ENCODE data around the gene SGIP1. TPM values are rescaled to one million over a fixed set of nuclear protein-coding genes. Genes with fewer than 3 reads are reported as not detected.
"Not testable (repeated sequence)": the region's sequence is repeated elsewhere in the genome, so short reads cannot be mapped to it uniquely, and the experiment has no call there.

The SGIP1 gene
- total RNA-seq, 1 experiment from 2014 or later = 0.34 TPM

DNA sequence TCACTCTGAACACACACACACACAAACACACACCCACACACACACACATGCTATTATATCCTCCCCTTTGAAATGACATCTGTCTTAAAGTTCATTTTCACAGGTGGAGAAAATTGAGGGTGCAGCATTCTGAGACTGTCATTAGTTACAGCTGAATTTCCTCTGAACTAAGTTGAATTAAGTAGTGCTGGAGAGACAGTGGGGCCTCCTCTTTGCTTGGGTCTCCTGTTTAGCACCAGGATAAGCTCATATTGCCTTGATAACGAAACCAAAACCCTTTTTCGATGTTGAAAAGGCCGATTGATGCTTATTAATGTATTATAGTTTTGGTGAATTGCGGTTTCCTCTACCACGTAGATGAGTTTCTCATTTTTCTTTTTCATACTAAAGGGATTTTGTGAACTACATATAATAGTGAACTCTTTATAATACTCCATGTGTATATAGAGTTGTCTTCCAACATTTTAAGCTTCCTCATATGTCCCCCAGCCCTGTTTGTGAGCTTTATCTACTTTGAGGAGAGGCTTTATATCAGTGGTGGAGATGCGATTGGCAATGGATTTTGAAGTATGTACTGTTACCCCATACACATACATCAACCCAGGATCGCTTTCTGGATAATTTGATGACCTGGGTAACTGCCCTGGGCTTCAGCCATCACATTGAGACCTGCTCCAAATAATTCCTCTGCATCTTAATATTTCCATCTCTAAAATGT lies 235.7 kb downstream of the SGIP1 start:
- peak; percentile 18 for DNase-seq (ENCODE audit: low spot score)

DNA sequence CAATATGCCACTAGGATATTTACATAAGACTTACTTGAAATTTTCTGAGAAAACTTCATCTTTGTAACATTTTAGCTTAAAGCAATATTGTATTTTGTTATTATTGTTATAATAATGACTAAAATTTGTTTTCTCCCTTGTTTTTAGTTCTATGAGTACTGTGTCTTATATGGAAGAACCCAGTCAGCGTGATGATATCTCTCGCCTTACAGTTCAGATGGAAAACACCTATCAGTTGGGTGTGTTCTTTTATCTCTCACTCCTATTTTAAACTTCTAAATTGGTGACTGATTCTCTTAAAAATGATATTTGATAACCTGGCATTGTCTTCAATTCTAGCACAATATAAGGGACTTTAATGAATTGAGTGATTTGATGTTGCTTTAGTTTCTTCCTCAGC lies 236.3 kb downstream of the SGIP1 start:
- DNase-seq (ENCODE audit: low spot score) = no peak

DNA sequence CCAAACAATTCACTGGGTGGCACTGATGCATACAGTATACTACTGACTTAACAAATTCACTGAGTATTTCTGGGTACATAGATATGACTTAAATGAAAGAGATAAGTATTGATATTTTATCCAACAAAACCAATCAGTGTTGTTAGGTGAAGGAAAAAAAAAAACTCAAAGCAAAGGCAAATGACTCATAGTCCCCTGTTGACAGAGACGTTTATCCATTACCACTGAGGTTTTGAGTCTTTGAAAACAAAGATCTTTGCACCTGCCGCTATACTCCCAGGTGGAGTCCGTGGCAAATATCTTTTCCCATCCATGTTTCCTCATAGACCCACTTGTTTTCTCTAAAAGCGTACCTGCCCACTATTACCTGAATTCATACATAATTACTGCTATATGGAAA lies 236.7 kb downstream of the SGIP1 start:
- no peak for DNase-seq (ENCODE audit: low spot score)

DNA sequence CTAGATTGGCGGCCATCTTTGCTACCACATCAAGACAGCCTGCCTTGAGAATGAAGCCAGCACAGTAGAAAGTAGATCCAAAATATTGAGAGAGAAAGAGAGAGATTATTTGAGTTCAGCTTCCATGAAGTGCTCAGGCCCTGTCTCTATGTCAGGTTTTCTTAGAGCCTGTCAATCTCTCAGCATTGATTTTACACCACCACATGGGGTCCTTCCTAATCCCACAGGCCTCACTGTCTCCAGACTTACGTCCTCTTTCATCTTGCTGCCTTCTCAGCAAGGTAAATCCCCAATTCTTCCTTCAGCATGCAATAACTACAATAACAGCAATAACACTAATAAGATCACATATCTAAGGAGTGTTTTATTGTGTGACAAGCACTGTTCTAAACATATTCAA lies 239.3 kb downstream of the SGIP1 start:
- no peak for DNase-seq (ENCODE audit: low spot score)

DNA sequence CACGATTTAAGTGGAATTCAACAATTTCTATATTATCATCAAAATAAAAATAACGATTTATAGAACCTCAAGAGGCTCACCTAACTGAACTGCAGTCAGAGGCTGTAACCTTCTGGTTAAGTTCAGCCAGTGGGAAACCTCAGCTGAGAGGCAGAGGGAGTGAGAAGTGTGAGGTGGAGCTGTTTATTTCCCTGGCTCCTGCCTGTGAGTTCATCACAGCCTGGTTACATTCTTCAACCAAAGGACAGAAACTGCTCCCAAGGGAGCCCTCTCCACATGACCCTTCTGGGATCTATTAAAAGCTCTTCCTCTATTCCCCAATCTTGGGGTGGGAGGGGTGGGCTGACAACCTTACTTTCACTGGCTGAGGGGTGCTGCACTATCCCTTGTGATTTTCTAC lies 240.5 kb downstream of the SGIP1 start:
- DNase-seq (ENCODE audit: low spot score) = no peak

GRCh38 chr1:66775646-66776045 lies 241.7 kb downstream of the SGIP1 start:
- no peak for DNase-seq (ENCODE audit: low spot score)

DNA sequence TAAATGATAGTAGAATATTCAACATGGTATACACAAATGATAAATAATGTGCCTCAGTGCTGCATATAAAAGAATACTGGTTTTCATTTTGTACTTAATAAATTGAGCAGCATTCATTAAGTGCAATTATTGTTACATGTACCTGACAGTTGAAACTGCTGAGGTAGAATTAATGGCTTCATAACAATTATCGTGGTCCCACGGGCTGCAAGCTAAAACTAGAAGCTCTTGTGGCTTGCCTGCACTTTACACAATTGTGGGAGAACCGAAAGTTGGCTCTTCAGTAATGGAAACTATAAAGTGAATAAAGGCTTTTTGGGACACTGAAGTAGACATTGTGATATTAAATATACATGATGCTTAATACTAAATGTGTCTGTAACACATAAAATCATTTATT lies 243.9 kb downstream of the SGIP1 start:
- no peak for DNase-seq (ENCODE audit: low spot score)

DNA sequence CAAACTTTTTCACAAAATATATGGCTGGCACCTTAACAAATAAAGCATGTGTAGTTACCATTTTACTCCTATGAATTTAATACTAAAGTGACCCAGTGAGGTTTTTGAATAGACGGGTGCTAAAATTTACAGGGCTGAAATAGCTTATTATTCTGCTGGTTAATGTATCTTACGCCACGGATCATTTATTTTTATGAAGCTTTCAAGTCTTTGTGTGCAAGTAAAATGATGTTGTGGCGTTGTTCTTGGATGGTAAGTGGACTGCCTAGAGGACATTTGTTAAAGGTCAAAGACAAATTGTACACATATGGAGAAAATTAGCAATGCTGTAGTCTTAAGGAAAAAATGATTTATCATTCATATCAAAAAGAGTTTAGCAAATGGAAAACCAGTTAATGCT lies 244.3 kb downstream of the SGIP1 start:
- no peak for DNase-seq (ENCODE audit: low spot score)

GRCh38 chr1:66778969-66779368 lies 245.0 kb downstream of the SGIP1 start:
- DNase-seq (ENCODE audit: low spot score) = no peak

DNA sequence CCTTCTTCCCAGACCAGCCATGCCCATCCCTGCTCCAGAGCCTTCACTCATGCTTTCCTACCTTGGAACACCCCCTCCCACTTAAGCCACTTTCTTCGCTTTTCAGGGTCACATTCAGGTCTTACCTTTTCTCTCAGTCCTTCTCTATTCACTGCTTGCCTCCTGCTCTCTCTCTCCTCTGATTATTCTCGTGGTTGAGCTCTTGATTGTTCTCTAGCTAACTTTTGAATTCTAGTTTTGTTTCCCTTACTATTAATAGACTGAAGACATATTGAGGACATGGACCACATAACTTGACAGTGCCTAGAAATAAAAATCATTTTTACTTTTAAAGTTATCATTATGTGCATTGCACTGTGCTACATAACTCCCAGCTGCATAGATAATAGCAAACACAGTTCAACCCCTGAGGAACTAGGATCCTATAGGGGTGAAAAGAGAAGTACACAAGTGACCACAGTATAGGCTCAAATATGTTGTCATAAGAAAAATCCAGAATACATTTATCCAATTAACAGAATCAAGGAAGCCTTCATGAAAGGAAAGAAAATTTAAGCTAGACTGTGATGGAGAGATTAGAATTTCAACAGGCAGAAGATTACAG lies 245.6 kb downstream of the SGIP1 start:
- no peak for DNase-seq (ENCODE audit: low spot score)

DNA sequence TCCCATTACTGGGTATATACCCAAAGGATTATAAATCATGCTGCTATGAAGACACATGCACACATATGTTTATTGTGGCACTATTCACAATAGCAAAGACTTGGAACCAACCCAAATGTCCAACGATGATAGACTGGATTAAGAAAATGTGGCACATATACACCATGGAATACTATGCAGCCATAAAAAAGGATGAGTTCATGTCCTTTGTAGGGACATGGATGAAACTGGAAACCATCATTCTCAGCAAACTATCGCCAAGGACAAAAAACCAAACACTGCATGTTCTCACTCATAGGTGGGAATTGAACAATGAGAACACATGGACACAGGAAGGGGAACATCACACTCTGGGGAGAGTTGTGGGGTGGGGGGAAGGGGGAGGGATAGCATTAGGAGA lies 251.8 kb downstream of the SGIP1 start:
- not testable (repeated sequence) for DNase-seq (ENCODE audit: low spot score)

GRCh38 chr1:66787641-66788040 lies 253.7 kb downstream of the SGIP1 start:
- no peak for DNase-seq (ENCODE audit: low spot score)

DNA sequence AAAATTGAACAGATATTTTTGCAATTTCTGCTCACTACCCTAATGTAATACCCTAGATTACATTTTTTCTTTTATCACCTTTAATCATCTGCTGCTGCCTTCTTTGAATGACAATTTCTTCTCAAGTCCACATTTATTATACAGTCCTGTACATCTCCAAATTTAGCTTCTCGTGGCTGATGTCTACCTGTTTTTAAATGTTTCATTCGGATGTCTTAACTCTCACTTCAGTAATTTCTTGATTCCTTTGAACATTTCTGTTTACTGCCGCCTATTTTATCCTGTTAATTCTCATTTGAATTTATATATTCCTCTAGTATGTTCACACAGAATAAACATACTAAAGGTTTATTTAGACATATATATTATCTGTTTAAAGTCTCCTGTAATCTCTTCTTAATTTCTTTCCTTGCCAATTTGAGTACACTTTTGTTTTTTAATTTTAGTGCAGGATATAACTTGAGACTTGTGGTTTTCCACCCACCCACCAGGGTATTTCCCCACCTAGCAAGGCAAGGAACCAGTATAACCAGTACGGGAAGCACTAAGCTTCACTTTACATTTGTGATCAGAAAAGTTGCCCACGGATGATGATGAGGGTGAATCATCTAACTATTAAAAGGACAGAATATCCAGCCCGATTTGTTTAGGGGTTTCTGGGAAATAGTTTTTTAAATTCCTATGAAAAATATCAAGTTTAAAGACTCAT lies 254.4 kb downstream of the SGIP1 start:
- no peak for DNase-seq (ENCODE audit: low spot score)

- no peak for DNase-seq (ENCODE audit: low spot score)
These were observed 258.0 kb downstream of the SGIP1 start for GRCh38 chr1:66791621-66792610.

GRCh38 chr1:66795839-66796238 lies 261.9 kb downstream of the SGIP1 start:
- DNase-seq (ENCODE audit: low spot score) = not testable (repeated sequence)

Other genes starting within 250 kb of the SGIP1 start
- gene DYNLT5, start 218.3 kb downstream of the SGIP1 start, total RNA-seq (2014; rRNA removed; shearing (Covaris generic)) = not detected in 2 replicates

Measured in A172 (cell line).